Measurements from ENCODE around the gene ALDOB.

ALDOB gene

GRCh38 chr9:101435601-101436079 lies at the start of gene ALDOB:
ALDOB (minus strand) TSS chr9:101435774; CDS start chr9:101430887, 4,887 bp downstream.
- no peak for DNase-seq (ENCODE audit: low spot score)

DNA sequence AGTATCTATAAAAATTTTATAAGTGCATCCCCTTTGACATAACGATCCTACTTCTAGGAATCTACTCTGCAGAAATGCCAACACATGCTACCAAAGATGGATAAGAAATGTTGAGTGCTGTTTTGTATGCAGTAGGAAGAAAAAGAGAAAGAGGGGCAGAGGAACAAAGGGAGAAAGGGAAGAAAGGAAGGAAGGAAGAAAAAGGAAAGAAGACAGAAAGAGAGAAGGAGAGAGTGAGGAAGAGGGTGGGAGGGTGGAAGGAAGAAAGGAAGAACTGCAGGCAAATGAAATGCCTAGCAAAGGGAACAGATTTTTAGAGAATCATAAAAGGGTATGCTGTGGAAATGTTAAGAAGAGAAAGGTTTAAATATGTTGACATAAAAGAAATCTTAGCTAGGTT lies 48.5 kb upstream of the ALDOB start:
- no peak for DNase-seq (ENCODE audit: low spot score)

- DNase-seq (ENCODE audit: low spot score), result no peak
These were observed 45.7 kb upstream of the ALDOB start for GRCh38 chr9:101481261-101481660.

- peak; percentile 58 for DNase-seq (ENCODE audit: low spot score)
These were observed 44.8 kb upstream of the ALDOB start for GRCh38 chr9:101480386-101480785.

- DNase-seq (ENCODE audit: low spot score), result no peak
These were observed 43.9 kb upstream of the ALDOB start for GRCh38 chr9:101479338-101480030.

- DNase-seq (ENCODE audit: low spot score), result no peak
These were observed 43.3 kb upstream of the ALDOB start for GRCh38 chr9:101478906-101479305.

DNA sequence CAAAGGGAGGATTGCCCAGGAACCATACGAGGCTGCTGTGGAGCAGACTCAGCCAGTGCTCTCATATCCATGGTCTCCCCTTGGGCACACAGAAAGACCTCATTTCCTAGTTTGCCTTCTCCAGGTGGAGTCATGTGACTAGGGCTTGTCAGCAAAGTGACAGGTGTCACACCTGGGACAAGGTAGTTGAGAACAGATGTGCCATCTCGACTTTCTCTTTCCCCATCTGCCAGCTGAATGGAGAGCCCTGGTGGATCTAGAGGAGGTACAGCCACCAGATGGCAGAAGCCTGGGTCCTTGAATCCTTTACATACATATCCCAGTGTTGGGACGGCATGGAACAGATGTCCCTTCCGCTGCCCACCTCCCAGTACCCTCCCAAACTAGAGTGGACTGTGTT lies 42.9 kb upstream of the ALDOB start:
- DNase-seq (ENCODE audit: low spot score), result no peak

GRCh38 chr9:101477736-101478135 lies 42.2 kb upstream of the ALDOB start:
- DNase-seq (ENCODE audit: low spot score), result no peak

DNA sequence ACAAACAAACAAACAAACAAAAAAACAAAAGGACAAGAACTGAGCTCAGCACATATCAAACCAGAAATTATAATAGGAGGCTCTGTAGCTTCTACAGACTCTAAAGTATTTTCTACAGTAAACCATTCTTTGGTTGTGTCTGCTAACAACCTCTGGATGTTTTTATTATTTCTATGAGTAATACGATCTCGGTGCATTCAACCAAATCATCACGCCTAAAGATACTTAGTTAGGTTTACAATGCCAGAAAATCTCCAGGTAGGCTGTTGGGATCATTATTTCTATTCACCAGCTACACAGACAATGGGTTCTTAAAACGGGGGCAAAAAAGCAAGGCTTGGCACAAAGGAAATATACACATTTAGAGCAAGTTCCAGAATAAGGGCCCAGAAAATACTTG lies 41.6 kb upstream of the ALDOB start:
- no peak for DNase-seq (ENCODE audit: low spot score)

DNA sequence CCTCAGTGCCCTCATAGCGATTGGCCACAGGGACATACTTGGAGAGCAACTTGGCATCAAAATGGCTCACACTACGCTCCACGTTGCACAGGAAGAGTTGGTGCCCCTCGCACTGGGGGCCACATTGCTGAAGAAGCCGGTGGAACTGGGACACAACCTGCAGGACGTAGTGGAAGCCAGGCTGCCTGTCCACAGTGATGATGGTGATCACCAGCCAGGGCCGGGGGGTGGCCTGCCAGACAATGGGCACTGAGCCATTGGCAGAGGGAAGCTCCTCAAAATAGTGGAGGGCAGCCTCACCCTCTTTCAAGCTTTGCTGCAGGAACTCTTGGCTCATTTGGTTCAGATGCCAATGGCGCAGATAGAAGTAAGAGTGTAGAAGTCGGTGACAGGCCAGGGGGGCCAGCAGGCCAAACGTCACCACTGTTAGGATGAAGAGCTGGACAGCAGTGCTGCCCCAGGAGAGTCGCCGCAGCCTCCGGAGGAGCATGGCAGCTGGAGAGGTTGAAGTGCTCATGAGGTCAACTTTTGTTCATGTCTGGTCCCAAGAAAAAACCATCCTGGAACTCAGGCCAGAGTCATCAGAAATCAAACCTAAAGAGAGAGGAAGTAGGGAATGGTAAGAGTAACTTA lies 41.1 kb upstream of the ALDOB start:
- DNase-seq (ENCODE audit: low spot score), result no peak

DNA sequence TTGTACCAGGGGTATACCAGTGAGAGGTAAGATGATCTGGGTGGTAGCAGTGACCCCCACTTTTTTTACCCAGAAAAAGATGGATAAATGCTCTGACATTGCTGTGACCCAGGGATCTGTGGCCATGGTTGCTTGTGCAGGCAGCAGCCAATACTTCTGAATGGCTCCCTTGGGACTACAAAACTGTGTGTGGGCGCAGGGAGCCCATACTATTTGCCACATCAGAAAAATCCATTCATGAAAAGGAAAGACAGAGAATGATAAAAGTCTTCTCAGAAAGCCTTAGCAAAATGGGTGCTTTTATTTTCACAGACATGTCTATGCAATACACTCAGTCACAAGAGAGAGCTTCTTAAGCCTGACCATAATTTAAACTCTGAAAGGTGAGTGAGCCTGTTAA lies 37.3 kb upstream of the ALDOB start:
- no peak for DNase-seq (ENCODE audit: low spot score)

GRCh38 chr9:101470929-101471328 lies 35.4 kb upstream of the ALDOB start:
- no peak for DNase-seq (ENCODE audit: low spot score)

DNA sequence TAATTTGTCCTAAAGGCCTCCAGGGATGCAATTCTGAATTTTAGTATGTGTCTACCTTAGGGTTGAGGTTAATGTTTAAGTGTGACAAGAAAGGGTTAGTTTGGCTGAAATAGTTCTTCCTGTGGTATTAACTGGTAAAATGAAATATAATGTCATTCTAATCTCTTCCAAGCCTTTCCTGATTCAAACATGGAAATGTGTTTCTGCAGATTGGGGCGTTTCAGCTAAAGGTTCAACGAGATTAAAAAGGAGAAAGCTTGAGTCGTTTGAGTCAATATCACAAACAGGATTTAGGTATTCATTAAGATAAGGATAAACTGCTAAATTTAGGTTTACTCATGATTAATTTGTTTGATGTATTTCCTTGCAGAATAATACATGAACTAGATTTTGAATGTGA lies 34.4 kb upstream of the ALDOB start:
- DNase-seq (ENCODE audit: low spot score), result no peak

GRCh38 chr9:101469026-101469425 lies 33.5 kb upstream of the ALDOB start:
- no peak for DNase-seq (ENCODE audit: low spot score)

DNA sequence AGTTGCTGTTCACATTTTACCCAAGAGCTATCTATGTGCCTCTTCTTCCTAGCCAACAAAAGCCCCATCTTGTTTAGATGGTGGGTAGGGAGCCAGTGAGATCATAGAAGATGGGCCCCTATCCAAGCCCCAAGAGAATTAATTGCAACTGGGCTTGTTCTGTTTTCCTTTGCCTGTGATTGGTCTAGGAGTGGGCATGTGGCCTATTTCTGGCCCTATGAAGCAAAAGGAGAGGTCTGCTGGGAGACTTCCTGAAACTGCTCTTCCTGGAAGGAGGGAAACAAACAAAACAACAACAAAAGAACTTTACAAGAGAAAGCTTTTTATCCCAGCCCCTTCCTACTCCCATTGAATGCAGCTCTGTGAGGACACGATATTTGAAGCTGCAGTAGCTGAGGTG lies 32.5 kb upstream of the ALDOB start:
- DNase-seq (ENCODE audit: low spot score), result no peak

DNA sequence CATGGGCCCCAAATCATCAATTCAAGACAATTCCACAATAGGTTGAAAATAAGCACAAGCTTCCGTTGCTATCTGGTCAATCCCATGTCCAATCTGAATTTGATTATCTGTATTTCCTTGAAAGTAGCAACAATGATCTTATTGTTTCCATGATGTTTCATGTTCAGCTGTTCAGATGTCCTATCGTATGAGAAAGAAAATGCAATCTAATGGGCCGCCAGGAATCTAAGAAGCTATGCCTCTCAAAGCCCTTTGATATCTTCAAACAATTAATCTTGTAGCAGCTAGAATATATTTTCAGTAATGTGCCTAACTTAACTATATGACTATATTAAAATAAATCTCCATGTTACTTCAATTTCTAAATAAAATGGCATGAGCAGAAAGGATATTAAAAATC lies 32.1 kb upstream of the ALDOB start:
- no peak for DNase-seq (ENCODE audit: low spot score)

- no peak for DNase-seq (ENCODE audit: low spot score)
These were observed 31.3 kb upstream of the ALDOB start for GRCh38 chr9:101466863-101467262.

- DNase-seq (ENCODE audit: low spot score), result peak; percentile 88
These were observed 29.8 kb upstream of the ALDOB start for GRCh38 chr9:101465326-101465915.

- DNase-seq (ENCODE audit: low spot score), result no peak
These were observed 27.8 kb upstream of the ALDOB start for GRCh38 chr9:101463397-101463796.

- DNase-seq (ENCODE audit: low spot score), result peak; percentile 56
These were observed 27.0 kb upstream of the ALDOB start for GRCh38 chr9:101462558-101462957.

DNA sequence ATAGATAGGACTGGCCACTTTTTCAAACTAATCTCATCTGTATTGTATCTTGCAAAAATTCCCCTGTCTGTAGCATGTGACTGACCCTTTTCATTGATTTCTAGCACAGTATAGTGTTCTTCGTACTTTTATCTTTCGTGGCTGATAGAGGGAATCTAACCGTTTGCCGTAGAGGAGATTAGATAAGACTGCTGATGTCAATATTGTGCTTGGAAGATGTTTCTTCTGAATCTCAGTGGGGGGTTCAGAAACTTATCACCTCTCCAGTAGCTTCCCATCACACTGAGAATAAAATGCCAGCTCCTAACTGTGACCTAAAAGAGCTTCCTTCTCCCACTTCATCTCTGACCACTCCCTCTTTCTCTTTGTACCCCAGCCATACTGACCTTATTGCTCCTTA lies 25.4 kb upstream of the ALDOB start:
- no peak for DNase-seq (ENCODE audit: low spot score)

DNA sequence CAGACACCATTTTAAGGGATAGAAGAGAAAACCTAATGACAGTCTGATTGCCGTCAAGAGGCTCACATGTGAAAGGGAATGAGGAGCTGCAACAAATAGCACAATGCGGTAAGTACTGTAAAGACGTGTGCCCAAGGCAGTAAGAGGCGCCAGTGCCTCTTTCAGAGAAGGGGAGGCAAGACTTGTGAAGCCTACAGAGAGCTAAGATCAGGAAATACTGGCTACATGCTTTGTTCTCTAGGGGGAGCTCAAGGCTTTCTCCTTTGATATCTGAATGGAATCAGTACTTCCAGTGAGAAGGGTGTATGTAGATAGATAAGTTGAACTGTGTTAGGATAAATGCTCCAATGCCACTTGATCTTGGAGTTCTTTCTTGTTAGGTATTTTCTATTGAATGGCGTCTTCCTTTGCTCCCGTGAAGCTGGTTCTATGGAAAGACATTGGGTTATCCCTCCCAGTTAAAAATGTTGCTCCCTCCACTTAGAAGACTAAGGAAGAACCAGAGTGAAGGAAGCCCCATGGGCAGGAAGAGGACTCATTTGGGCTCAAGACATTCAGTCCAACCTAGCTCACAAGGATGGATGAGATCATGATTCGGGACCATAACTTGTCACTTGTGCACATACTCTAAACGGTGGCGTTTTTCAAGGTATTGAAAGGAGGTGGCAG lies 23.5 kb upstream of the ALDOB start:
- DNase-seq (ENCODE audit: low spot score), result peak; percentile 90

- no peak for DNase-seq (ENCODE audit: low spot score)
These were observed 21.4 kb upstream of the ALDOB start for GRCh38 chr9:101457003-101457402.
